K562 (cell line): Measurements from ENCODE around the gene ADSS2. TPM values are rescaled to one million over a fixed set of nuclear protein-coding genes. Genes with fewer than 3 reads are reported as not detected.

Experiments used
- ARID1B ChIP-seq: fragments of 450-650 bp; IDR thresholded peaks from 2 replicates; pipeline ENCODE4 v1.6.1; 2016; ENCODE audit warnings: antibody characterized with exemption, mild to moderate bottlenecking, inconsistent platforms
- ATF7 ChIP-seq: fragments of 450-650 bp; IDR thresholded peaks from 2 replicates; pipeline ENCODE4 v1.7.1; 2014; ENCODE audit warnings: mild to moderate bottlenecking, moderate library complexity
- CBFA2T2 ChIP-seq: fragments of 450-650 bp; conservative IDR thresholded peaks from 2 replicates; pipeline ENCODE4 v1.6.1; 2017; ENCODE audit warnings: mild to moderate bottlenecking
- CBFA2T3 ChIP-seq: fragments of 450-650 bp; IDR thresholded peaks from 2 replicates; pipeline ENCODE4 v1.6.1; 2017
- DPF2 ChIP-seq: fragments of 450-650 bp; IDR thresholded peaks from 2 replicates; pipeline ENCODE4 v1.6.1; 2016
- EP400 ChIP-seq: fragments of 450-650 bp; IDR thresholded peaks from 2 replicates; pipeline ENCODE4 v1.6.1; 2017; ENCODE audit warnings: antibody characterized with exemption, mild to moderate bottlenecking, moderate library complexity
- GABPB1 ChIP-seq: sonication (generic); formaldehyde crosslinking; IDR thresholded peaks from 2 replicates; pipeline ENCODE4 v1.8.0; 2022; ENCODE audit warnings: mild to moderate bottlenecking, missing genetic modification reagents
- GTF2A2 ChIP-seq: IDR thresholded peaks from 2 replicates; pipeline ENCODE4 v1.6.1; 2016; ENCODE audit warnings: mild to moderate bottlenecking, missing genetic modification characterization, missing compliant biosample characterization
- HNRNPLL ChIP-seq: fragments of 200-400 bp; formaldehyde crosslinking; IDR thresholded peaks from 2 replicates; pipeline ENCODE4 v1.6.1; 2017; ENCODE audit warnings: low read length, low read depth, mild to moderate bottlenecking; ENCODE audit not compliant: poor library complexity, severe bottlenecking
- NELFE ChIP-seq: IDR thresholded peaks from 2 replicates; pipeline ENCODE4 v1.6.1; 2011; ENCODE audit warnings: mild to moderate bottlenecking; ENCODE audit not compliant: insufficient read depth, insufficient read length
- RCOR1 ChIP-seq, 2 experiments: IDR thresholded peaks; 2 replicates each; pipeline ENCODE4 v1.6.1; 2012; ENCODE audit warnings: low read depth in 2 of 2, low read length in 2 of 2, borderline replicate concordance in 1 of 2, improper control_type of control experiment in 1 of 2
- TCF3 ChIP-seq: sonication (generic); formaldehyde crosslinking; IDR thresholded peaks from 2 replicates; pipeline ENCODE4 v1.4.0; 2020; ENCODE audit warnings: mild to moderate bottlenecking, missing genetic modification reagents
- ZBTB1 ChIP-seq: sonication (generic); formaldehyde crosslinking; IDR thresholded peaks from 2 replicates; pipeline ENCODE4 v1.8.1; 2023; ENCODE audit warnings: missing genetic modification reagents, low read depth, mild to moderate bottlenecking, borderline replicate concordance
- ZFX ChIP-seq: sonication (generic); formaldehyde crosslinking; IDR thresholded peaks from 2 replicates; pipeline ENCODE4 v1.8.0; 2022; ENCODE audit warnings: mild to moderate bottlenecking, missing genetic modification reagents, moderate library complexity
- ZNF174 ChIP-seq: fragments of 250-450 bp; sonication (Bioruptor Pico); IDR thresholded peaks from 2 replicates; pipeline ENCODE4 v1.4.0; 2020; ENCODE audit warnings: mild to moderate bottlenecking
- ZNF707 ChIP-seq: fragments of 250-450 bp; sonication (Bioruptor Pico); conservative IDR thresholded peaks from 2 replicates; pipeline ENCODE4 v1.8.0; 2022; ENCODE audit warnings: inconsistent platforms, mild to moderate bottlenecking, moderate library complexity
- polyA plus RNA-seq, 8 experiments: library from polyadenylated mRNA; depleted of rRNA in 4 of 8; stranded (reverse) in 5 of 8; unstranded in 3 of 8; fragments of >200 nt; fragmentation: Nextera tagmentation in 2 of 8; fragmentation: Illumina TruSeq in 1 of 8; extraction: Ambion mirVana in 2 of 8; extraction: Trizol in 1 of 8; gene quantifications; 2 replicates each; pipeline versions ENCODE4 v1.2.1 to v1.2.3, GENCODE V29; 2011 to 2014; ENCODE audit warnings: inconsistent platforms in 1 of 8, missing spikeins in 1 of 8
- total RNA-seq, 7 experiments: library from RNA; depleted of rRNA in 6 of 7; stranded (reverse); fragments of >200 nt in 6 of 7; fragmentation: Illumina TruSeq in 2 of 7; extraction: Trizol in 2 of 7; gene quantifications; 2 replicates each; pipeline versions ENCODE4 v1.2.1 to v1.2.3, GENCODE V29; 2011 to 2021; ENCODE audit warnings: low replicate concordance in 1 of 7
- TF ChIP-seq, protein P1 (sequence below): sonication (generic); IDR thresholded peaks from 2 replicates; pipeline ENCODE4 v1.6.1; 2016
- TF ChIP-seq, protein P2 (sequence below): fragments of 250-450 bp; sonication (Bioruptor Pico); IDR thresholded peaks from 2 replicates; pipeline ENCODE4 v1.9.0; 2021; ENCODE audit warnings: mild to moderate bottlenecking, inconsistent platforms
- TF ChIP-seq, protein P3 (sequence below): fragments of 450-650 bp; IDR thresholded peaks from 2 replicates; pipeline ENCODE4 v1.6.1; 2017; ENCODE audit warnings: antibody characterized with exemption, mild to moderate bottlenecking
- TF ChIP-seq, protein P4 (sequence below), 2 experiments: fragments of 200-800 bp in 1 of 2; sonication (Bioruptor generic) in 1 of 2; sonication (generic) in 1 of 2; formaldehyde crosslinking in 1 of 2; IDR thresholded peaks in 1 of 2; conservative IDR thresholded peaks in 1 of 2; 2 replicates each; pipeline versions ENCODE4 v1.5.0 to v1.6.1; 2016 to 2020; ENCODE audit warnings: missing compliant biosample characterization in 1 of 2, missing genetic modification characterization in 1 of 2, missing genetic modification reagents in 1 of 2

The ADSS2 gene
- total and polyA plus RNA-seq, 9 of the 15 experiments (the other 6 are each of a cell fraction or from before 2014, with no cell fraction given), result 8.8 to 63.8 (median 59.4) TPM

DNA sequence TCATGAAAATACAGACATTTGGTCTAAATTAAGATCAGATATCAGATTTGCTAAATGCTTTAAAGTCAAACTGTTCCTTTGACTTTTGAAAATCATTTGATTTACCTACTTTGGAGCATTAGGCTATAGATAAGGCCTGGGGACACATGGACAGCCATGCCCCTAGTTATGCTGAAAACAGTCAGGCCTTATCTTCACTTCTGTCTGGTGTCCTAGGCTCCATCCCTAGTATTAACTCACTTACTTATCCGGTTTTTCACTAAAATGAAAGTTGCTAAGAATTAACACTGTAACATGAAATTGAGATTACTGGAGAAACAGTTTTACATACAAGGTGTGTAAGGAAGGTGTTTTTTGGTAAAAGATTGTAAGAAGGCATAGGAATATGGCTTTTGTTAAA, 4.9 kb upstream of the ADSS2 start (continued):
- TF ChIP-seq RCOR1 (IDR thresholded peaks at IDR 0.05; ENCODE audit: borderline replicate concordance in 1 of 2, low read depth in 2 of 2, low read length in 2 of 2) (peak in 1 of 2 experiments; percentile 64; a peak in 1 of 4 replicates), ARID1B (peak; percentile 54; the same call in 1 of the 2 replicates), CBFA2T2 (peak; percentile 40; the same call in 1 of the 2 replicates), TCF3 (CRISPR knock-in tag) (peak; percentile 20; the same call in 1 of the 2 replicates), DPF2 (peak; percentile 59), GABPB1 (CRISPR knock-in tag) (no peak), ATF7 (0 out of 2 replicates have a peak, but pooled peaks have one; percentile 16), HNRNPLL (no peak), GTF2A2 (tag) (no peak), NELFE (no peak), CBFA2T3 (peak; percentile 65), ZFX (0 out of 2 replicates have a peak, but pooled peaks have one; percentile 25), ZNF174 (no peak), EP400 (0 out of 2 replicates have a peak, but pooled peaks have one; percentile 27), ZBTB1 (CRISPR knock-in tag) (no peak), ZNF707 (CRISPR knock-in tag) (no peak)
- TF ChIP-seq, protein P1, sequence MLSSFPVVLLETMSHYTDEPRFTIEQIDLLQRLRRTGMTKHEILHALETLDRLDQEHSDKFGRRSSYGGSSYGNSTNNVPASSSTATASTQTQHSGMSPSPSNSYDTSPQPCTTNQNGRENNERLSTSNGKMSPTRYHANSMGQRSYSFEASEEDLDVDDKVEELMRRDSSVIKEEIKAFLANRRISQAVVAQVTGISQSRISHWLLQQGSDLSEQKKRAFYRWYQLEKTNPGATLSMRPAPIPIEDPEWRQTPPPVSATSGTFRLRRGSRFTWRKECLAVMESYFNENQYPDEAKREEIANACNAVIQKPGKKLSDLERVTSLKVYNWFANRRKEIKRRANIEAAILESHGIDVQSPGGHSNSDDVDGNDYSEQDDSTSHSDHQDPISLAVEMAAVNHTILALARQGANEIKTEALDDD, result 0 out of 2 replicates have a peak, but pooled peaks have one; percentile 39
- TF ChIP-seq, protein P2, sequence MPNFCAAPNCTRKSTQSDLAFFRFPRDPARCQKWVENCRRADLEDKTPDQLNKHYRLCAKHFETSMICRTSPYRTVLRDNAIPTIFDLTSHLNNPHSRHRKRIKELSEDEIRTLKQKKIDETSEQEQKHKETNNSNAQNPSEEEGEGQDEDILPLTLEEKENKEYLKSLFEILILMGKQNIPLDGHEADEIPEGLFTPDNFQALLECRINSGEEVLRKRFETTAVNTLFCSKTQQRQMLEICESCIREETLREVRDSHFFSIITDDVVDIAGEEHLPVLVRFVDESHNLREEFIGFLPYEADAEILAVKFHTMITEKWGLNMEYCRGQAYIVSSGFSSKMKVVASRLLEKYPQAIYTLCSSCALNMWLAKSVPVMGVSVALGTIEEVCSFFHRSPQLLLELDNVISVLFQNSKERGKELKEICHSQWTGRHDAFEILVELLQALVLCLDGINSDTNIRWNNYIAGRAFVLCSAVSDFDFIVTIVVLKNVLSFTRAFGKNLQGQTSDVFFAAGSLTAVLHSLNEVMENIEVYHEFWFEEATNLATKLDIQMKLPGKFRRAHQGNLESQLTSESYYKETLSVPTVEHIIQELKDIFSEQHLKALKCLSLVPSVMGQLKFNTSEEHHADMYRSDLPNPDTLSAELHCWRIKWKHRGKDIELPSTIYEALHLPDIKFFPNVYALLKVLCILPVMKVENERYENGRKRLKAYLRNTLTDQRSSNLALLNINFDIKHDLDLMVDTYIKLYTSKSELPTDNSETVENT (CRISPR knock-in tag), result no peak
- TF ChIP-seq, protein P3, sequence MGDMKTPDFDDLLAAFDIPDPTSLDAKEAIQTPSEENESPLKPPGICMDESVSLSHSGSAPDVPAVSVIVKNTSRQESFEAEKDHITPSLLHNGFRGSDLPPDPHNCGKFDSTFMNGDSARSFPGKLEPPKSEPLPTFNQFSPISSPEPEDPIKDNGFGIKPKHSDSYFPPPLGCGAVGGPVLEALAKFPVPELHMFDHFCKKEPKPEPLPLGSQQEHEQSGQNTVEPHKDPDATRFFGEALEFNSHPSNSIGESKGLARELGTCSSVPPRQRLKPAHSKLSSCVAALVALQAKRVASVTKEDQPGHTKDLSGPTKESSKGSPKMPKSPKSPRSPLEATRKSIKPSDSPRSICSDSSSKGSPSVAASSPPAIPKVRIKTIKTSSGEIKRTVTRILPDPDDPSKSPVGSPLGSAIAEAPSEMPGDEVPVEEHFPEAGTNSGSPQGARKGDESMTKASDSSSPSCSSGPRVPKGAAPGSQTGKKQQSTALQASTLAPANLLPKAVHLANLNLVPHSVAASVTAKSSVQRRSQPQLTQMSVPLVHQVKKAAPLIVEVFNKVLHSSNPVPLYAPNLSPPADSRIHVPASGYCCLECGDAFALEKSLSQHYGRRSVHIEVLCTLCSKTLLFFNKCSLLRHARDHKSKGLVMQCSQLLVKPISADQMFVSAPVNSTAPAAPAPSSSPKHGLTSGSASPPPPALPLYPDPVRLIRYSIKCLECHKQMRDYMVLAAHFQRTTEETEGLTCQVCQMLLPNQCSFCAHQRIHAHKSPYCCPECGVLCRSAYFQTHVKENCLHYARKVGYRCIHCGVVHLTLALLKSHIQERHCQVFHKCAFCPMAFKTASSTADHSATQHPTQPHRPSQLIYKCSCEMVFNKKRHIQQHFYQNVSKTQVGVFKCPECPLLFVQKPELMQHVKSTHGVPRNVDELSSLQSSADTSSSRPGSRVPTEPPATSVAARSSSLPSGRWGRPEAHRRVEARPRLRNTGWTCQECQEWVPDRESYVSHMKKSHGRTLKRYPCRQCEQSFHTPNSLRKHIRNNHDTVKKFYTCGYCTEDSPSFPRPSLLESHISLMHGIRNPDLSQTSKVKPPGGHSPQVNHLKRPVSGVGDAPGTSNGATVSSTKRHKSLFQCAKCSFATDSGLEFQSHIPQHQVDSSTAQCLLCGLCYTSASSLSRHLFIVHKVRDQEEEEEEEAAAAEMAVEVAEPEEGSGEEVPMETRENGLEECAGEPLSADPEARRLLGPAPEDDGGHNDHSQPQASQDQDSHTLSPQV, result 0 out of 2 replicates have a peak, but pooled peaks have one; percentile 18
- TF ChIP-seq, protein P4, sequence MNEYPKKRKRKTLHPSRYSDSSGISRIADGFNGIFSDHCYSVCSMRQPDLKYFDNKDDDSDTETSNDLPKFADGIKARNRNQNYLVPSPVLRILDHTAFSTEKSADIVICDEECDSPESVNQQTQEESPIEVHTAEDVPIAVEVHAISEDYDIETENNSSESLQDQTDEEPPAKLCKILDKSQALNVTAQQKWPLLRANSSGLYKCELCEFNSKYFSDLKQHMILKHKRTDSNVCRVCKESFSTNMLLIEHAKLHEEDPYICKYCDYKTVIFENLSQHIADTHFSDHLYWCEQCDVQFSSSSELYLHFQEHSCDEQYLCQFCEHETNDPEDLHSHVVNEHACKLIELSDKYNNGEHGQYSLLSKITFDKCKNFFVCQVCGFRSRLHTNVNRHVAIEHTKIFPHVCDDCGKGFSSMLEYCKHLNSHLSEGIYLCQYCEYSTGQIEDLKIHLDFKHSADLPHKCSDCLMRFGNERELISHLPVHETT (CRISPR knock-in tag; conservative IDR thresholded peaks at IDR 0.05 in 1 of 2, IDR thresholded peaks at IDR 0.05 in 1 of 2), result peak in 1 of 2 experiments; percentile 23; a peak in 1 of 4 replicates
